HCT116 (cell line): ENCODE results near the gene SIPA1L3. TPM values are rescaled to one million over a fixed set of nuclear protein-coding genes. Genes with fewer than 3 reads are reported as not detected.
A peak's percentile ranks its signal among the peaks of the same experiment; 100 is the strongest.

Experiments
- ATAC-seq: fragments of 200-7000 bp; cut with Tn5 transposase; 2 replicates; pipeline ENCODE4 v1.9.1; 2020; ENCODE audit warnings: mild to moderate bottlenecking, moderate library complexity
- BruUV-seq: library from RNA; stranded (reverse); fragments of 400-500 nt; replicated peaks from 2 replicates; lab custom pipeline; 2021; lab: Mats Ljungman, UMichigan
- CTCF ChIA-PET: fragments of 300-600 bp; sonication (Branson Sonifier 250); formaldehyde crosslinking; loops from one replicate; lab custom pipeline; 2021; ENCODE audit warnings: antibody characterized with exemption; lab: Charles Lee
- POLR2A ChIA-PET: fragments of 300-600, 350-600 bp; sonication (Branson Sonifier 250); formaldehyde crosslinking; loops from one replicate; lab custom pipeline; 2021; ENCODE audit warnings: antibody characterized with exemption; lab: Charles Lee
- RAD21 ChIA-PET, 2 experiments: fragments of 300-600 bp; sonication (Branson Sonifier 250); formaldehyde crosslinking; loops; one replicate each; lab custom pipeline; 2023; ENCODE audit warnings: low total read pairs in 2 of 2; ENCODE audit not compliant: uncharacterized antibody in 2 of 2, unreplicated experiment in 2 of 2, low non-redundant PET in 1 of 2; lab: Charles Lee
- DNase-seq: peaks from one replicate; pipeline ENCODE4 v3.0.0-alpha.2; 2010; ENCODE audit warnings: low read depth, low spot score
- H2AFZ ChIP-seq: fragments of 200-600 bp; shearing (Covaris generic), sonication (generic); 2 replicates; pipeline ENCODE4 v1.6.1; 2017; ENCODE audit warnings: low read depth, mixed run types, mixed read lengths, antibody characterized with exemption, low read length; ENCODE audit not compliant: poor library complexity, severe bottlenecking
- H3K27ac ChIP-seq: 2 replicates; pipeline ENCODE4 v1.5.1; 2012; ENCODE audit warnings: low read depth, low read length
- H3K27me3 ChIP-seq: fragments of 200-600 bp; sonication (generic); 2 replicates; pipeline ENCODE4 v1.6.1; 2016; ENCODE audit warnings: mixed run types, low read length, mixed read lengths; ENCODE audit not compliant: insufficient read depth
- H3K36me3 ChIP-seq, 2 experiments: fragments of 200-500 bp in 1 of 2; fragments of 200-600 bp in 1 of 2; sonication (Bioruptor generic) in 1 of 2; sonication (generic) in 1 of 2; 2 replicates each; pipeline versions ENCODE4 v1.5.1 to v1.6.1; 2014 to 2016; ENCODE audit warnings: low read length in 2 of 2, inconsistent platforms in 1 of 2, mixed read lengths in 1 of 2, mixed run types in 1 of 2; ENCODE audit not compliant: insufficient read depth in 2 of 2, control insufficient read depth in 1 of 2
- H3K4me1 ChIP-seq, 2 experiments: fragments of 200-600 bp in 1 of 2; sonication (generic) in 1 of 2; 2 replicates each; pipeline versions ENCODE4 v1.5.1 to v1.6.1; 2012 to 2017; ENCODE audit warnings: low read length in 2 of 2, inconsistent platforms in 1 of 2, mild to moderate bottlenecking in 1 of 2, mixed read lengths in 1 of 2, mixed run types in 1 of 2, moderate library complexity in 1 of 2; ENCODE audit not compliant: insufficient read depth in 2 of 2, control insufficient read depth in 1 of 2
- H3K4me2 ChIP-seq: fragments of 200-600 bp; sonication (generic); 2 replicates; pipeline ENCODE4 v1.6.1; 2017; ENCODE audit warnings: mixed run types, low read length, mixed read lengths
- H3K4me3 ChIP-seq, 2 experiments: fragments of 200-600 bp in 1 of 2; sonication (generic) in 1 of 2; replicated peaks in 1 of 2; 2 replicates each; pipeline ENCODE4 v1.5.1; 2011 to 2016; ENCODE audit warnings: low read length in 2 of 2, control low read depth in 1 of 2, low read depth in 1 of 2, mild to moderate bottlenecking in 1 of 2, mixed read lengths in 1 of 2, mixed run types in 1 of 2
- H3K79me2 ChIP-seq: fragments of 200-600 bp; sonication (generic); 2 replicates; pipeline ENCODE4 v1.6.1; 2017; ENCODE audit warnings: mild to moderate bottlenecking, mixed run types, low read length, moderate library complexity, mixed read lengths; ENCODE audit not compliant: insufficient read depth
- H3K9ac ChIP-seq: fragments of 200-600 bp; sonication (generic); 2 replicates; pipeline ENCODE4 v1.6.1; 2016; ENCODE audit warnings: low read length, mixed read lengths
- H3K9me2 ChIP-seq: fragments of 200-600 bp; sonication (generic), shearing (Covaris generic); 2 replicates; pipeline ENCODE4 v1.6.1; 2017; ENCODE audit warnings: mixed run types, mild to moderate bottlenecking, moderate library complexity; ENCODE audit not compliant: insufficient read depth
- H3K9me3 ChIP-seq, 2 experiments: fragments of 200-500 bp in 1 of 2; fragments of 200-600 bp in 1 of 2; sonication (Bioruptor generic) in 1 of 2; sonication (generic) in 1 of 2; 2 replicates each; pipeline ENCODE4 v1.6.1; 2014 to 2017; ENCODE audit warnings: low read length in 2 of 2, mixed read lengths in 2 of 2, inconsistent platforms in 1 of 2, low read depth in 1 of 2, mild to moderate bottlenecking in 1 of 2, mixed run types in 1 of 2, moderate library complexity in 1 of 2; ENCODE audit not compliant: control insufficient read depth in 1 of 2, insufficient read depth in 1 of 2
- H4K20me1 ChIP-seq: fragments of 200-600 bp; sonication (generic), shearing (Covaris generic); 2 replicates; pipeline ENCODE4 v1.6.1; 2017; ENCODE audit warnings: mixed run types, mild to moderate bottlenecking, moderate library complexity; ENCODE audit not compliant: insufficient read depth
- ATF3 ChIP-seq: IDR thresholded peaks from 2 replicates; pipeline ENCODE4 v1.6.1; 2012
- CEBPB ChIP-seq: IDR thresholded peaks from 2 replicates; pipeline ENCODE4 v1.6.1; 2012; ENCODE audit warnings: low read depth
- CTCF ChIP-seq, 3 experiments: fragments of 200-600 bp in 1 of 3; sonication (generic) in 1 of 3; IDR thresholded peaks in 2 of 3; conservative IDR thresholded peaks in 1 of 3; 2 replicates each; pipeline ENCODE4 v1.5.1; 2012 to 2017; ENCODE audit warnings: low read depth in 2 of 3, low read length in 2 of 3, antibody characterized with exemption in 1 of 3, borderline replicate concordance in 1 of 3, control low read depth in 1 of 3, mild to moderate bottlenecking in 1 of 3, mixed read lengths in 1 of 3, mixed run types in 1 of 3, moderate library complexity in 1 of 3; ENCODE audit not compliant: insufficient read depth in 1 of 3
- EZH2 ChIP-seq: fragments of 200-600 bp; sonication (generic); IDR thresholded peaks from 2 replicates; pipeline ENCODE4 v1.6.1; 2017; ENCODE audit warnings: antibody characterized with exemption, mixed run types
- EZH2phosphoT487 ChIP-seq: fragments of 200-600 bp; IDR thresholded peaks from 2 replicates; pipeline ENCODE4 v1.6.1; 2018; ENCODE audit warnings: antibody characterized with exemption, borderline replicate concordance
- FOSL1 ChIP-seq: IDR thresholded peaks from 2 replicates; pipeline ENCODE4 v1.6.1; 2012; ENCODE audit warnings: low read depth
- POLR2A ChIP-seq: IDR thresholded peaks from 2 replicates; pipeline ENCODE4 v1.7.0; 2011; ENCODE audit warnings: borderline replicate concordance; ENCODE audit not compliant: insufficient read depth, insufficient read length; ENCODE audit errors: extremely low read depth
- POLR2AphosphoS5 ChIP-seq: IDR thresholded peaks from 2 replicates; pipeline ENCODE4 v1.6.1; 2011; ENCODE audit warnings: mild to moderate bottlenecking, low read depth, low read length, moderate library complexity
- RAD21 ChIP-seq: IDR thresholded peaks from 2 replicates; pipeline ENCODE4 v1.6.1; 2012; ENCODE audit warnings: low read depth, mild to moderate bottlenecking
- SIN3A ChIP-seq: IDR thresholded peaks from 2 replicates; pipeline ENCODE4 v1.6.1; 2012; ENCODE audit warnings: low read depth
- SP1 ChIP-seq: IDR thresholded peaks from 2 replicates; pipeline ENCODE4 v1.6.1; 2012; ENCODE audit warnings: low read depth
- SRF ChIP-seq: IDR thresholded peaks from 2 replicates; pipeline ENCODE4 v1.6.1; 2012; ENCODE audit warnings: low read depth
- ZBTB33 ChIP-seq: IDR thresholded peaks from 2 replicates; pipeline ENCODE4 v1.6.1; 2011; ENCODE audit warnings: mild to moderate bottlenecking, low read length, moderate library complexity; ENCODE audit not compliant: insufficient replicate concordance; ENCODE audit errors: extremely low read depth
- ZFX ChIP-seq: fragments of 450-650 bp; IDR thresholded peaks from 2 replicates; pipeline ENCODE4 v1.6.1; 2017
- ZNF274 ChIP-seq: fragments of 200-500 bp; sonication (Bioruptor generic); IDR thresholded peaks from 2 replicates; pipeline ENCODE4 v1.6.1; 2014; ENCODE audit warnings: mild to moderate bottlenecking, low read depth, low read length, inconsistent platforms
- intact Hi-C: fragments of 100-400 bp; cut with micrococcal nuclease; formaldehyde crosslinking; loops from 2 replicates; pipeline ENCODE4 v1.10.0; 2022
- total RNA-seq: library from RNA; stranded (reverse); gene quantifications from one replicate; pipeline ENCODE4 v1.2.1, GENCODE V29; 2021; ENCODE audit not compliant: unreplicated experiment

Gene SIPA1L3
- total RNA-seq, 1 experiment from 2014 or later = 41.8 TPM

GRCh38 chr19:37964109-37964508 is 57.1 kb downstream of the SIPA1L3 start:
- DNase-seq (no peak), ATAC-seq (no peak)
- intact Hi-C loops = no loop called here
- Histone ChIP-seq H3K36me3 (no peaks in the 10 kb centered on the region), H3K9me3 (peaks cover 0 to 6% of the 10 kb centered on the region in 2 experiments; a peak in 1 of 4 replicates), H3K79me2 (peaks cover 83% of the 10 kb centered on the region), H3K9me2 (no peaks in the 10 kb centered on the region), H3K27ac (no peak overlapping the region), H3K4me2 (no peak overlapping the region), H3K27me3 (no peaks in the 10 kb centered on the region), H2AFZ (no peak overlapping the region), H4K20me1 (no peaks in the 10 kb centered on the region), H3K9ac (no peak overlapping the region), H3K4me1 (peaks cover 14 to 23% of the 10 kb centered on the region in 2 experiments), H3K4me3 (no peak overlapping the region)
- no peak for TF ChIP-seq ATF3
- TF ChIP-seq FOSL1 = no peak
- no peak for TF ChIP-seq SP1
- no peak for TF ChIP-seq ZBTB33
- TF ChIP-seq POLR2A = no peak
- no peak for TF ChIP-seq POLR2AphosphoS5
- POLR2A ChIA-PET = no interaction called here
- CTCF ChIA-PET = no interaction called here
- RAD21 ChIA-PET = no interaction called here
- no TSS peak for BruUV-seq

- 0 out of 4 replicates have a peak, but pooled peaks cover 0 to 4% of the 10 kb centered on the region in 2 experiments for H3K36me3 ChIP-seq
- H3K4me3 ChIP-seq = no peak overlapping the region
- intact Hi-C loops = no loop called here
- no peaks in the 10 kb centered on the region for H3K9me2 ChIP-seq
- H3K9ac ChIP-seq = no peak overlapping the region
- H4K20me1 ChIP-seq = no peaks in the 10 kb centered on the region
- CTCF ChIA-PET = no interaction called here
- H3K27ac ChIP-seq = no peak overlapping the region
- peaks cover 14 to 23% of the 10 kb centered on the region in 2 experiments for H3K4me1 ChIP-seq
- no peak overlapping the region for H2AFZ ChIP-seq
- H3K4me2 ChIP-seq = peak overlapping the region; percentile 40; the same call in 1 of the 2 replicates
- no peaks in the 10 kb centered on the region for H3K27me3 ChIP-seq
- no peak for DNase-seq
- H3K9me3 ChIP-seq = peaks cover 3 to 7% of the 10 kb centered on the region in 2 experiments; a peak in 1 of 4 replicates
- BruUV-seq = no TSS peak
- peaks cover 76% of the 10 kb centered on the region for H3K79me2 ChIP-seq
- RAD21 ChIA-PET = no interaction called here
- peak; percentile 47; the same call in 1 of the 2 replicates for ATAC-seq
- POLR2A ChIA-PET = no interaction called here
- TF ChIP-seq SRF (no peak), CTCF (IDR thresholded peaks at IDR 0.05 in 2 of 3, conservative IDR thresholded peaks at IDR 0.05 in 1 of 3; ENCODE audit: borderline replicate concordance in 1 of 3, insufficient read depth in 1 of 3, low read depth in 2 of 3, low read length in 2 of 3) (no peak), RAD21 (no peak), CEBPB (no peak), EZH2 (no peak), ZFX (no peak), ZNF274 (no peak), EZH2phosphoT487 (no peak), SIN3A (no peak), SP1 (no peak), ZBTB33 (no peak)
These were observed 59.2 kb downstream of the SIPA1L3 start for GRCh38 chr19:37966211-37966661.
